PFSK-1 (cell line): ENCODE measurements around the gene SMARCD3.

Source experiments
- FOXP2 ChIP-seq: optimal IDR thresholded peaks from 2 replicates; pipeline ENCODE3; 2011; ENCODE audit warnings: borderline replicate concordance, control low read depth, inconsistent platforms; ENCODE audit not compliant: insufficient read depth; ENCODE audit errors: extremely low read length, extremely low read depth
- POLR2AphosphoS5 ChIP-seq: IDR thresholded peaks from 2 replicates; pipeline ENCODE4 v1.6.1; 2012; ENCODE audit warnings: low read depth, mild to moderate bottlenecking, control low read depth, low read length, moderate library complexity
- REST ChIP-seq, 2 experiments: IDR thresholded peaks; 2 replicates each; pipeline versions ENCODE4 v1.6.1 to v1.8.0; 2011 to 2012; ENCODE audit warnings: low read depth in 2 of 2, low read length in 2 of 2, control low read depth in 1 of 2, inconsistent platforms in 1 of 2, mild to moderate bottlenecking in 1 of 2, moderate library complexity in 1 of 2; ENCODE audit not compliant: insufficient read depth in 1 of 2
- SIN3A ChIP-seq: IDR thresholded peaks from 2 replicates; pipeline ENCODE4 v1.6.1; 2012; ENCODE audit warnings: mild to moderate bottlenecking, low read length, moderate library complexity, borderline replicate concordance; ENCODE audit not compliant: insufficient read depth
- TAF1 ChIP-seq: IDR thresholded peaks from 2 replicates; pipeline ENCODE4 v1.6.1; 2012; ENCODE audit warnings: low read length, control low read depth, borderline replicate concordance; ENCODE audit not compliant: insufficient read depth

- TF ChIP-seq TAF1: no peak
- TF ChIP-seq POLR2AphosphoS5: no peak
- no peak for TF ChIP-seq REST (IDR thresholded peaks at IDR 0.05; ENCODE audit: insufficient read depth in 1 of 2, low read depth in 2 of 2, low read length in 2 of 2)
- TF ChIP-seq SIN3A: no peak
- TF ChIP-seq FOXP2: no peak
These were observed 24.4 kb upstream of the SMARCD3 start for GRCh38 chr7:151272877-151273276.
